Stimulated activated CD4-positive, alpha-beta T cell treated with anti-CD3 and anti-CD28 coated beads, Interleukin-15, amount 100 ng/mL, for 48 hours (primary cell): ENCODE measurements around the gene HNRNPA1L2.
"Not testable (repeated sequence)": the region's sequence is repeated elsewhere in the genome, so short reads cannot be mapped to it uniquely, and the experiment has no call there.

Experiments used
- DNase-seq, 2 donors: peaks; one replicate each; pipeline ENCODE4 v3.0.0-alpha.2; 2020; ENCODE audit warnings: low read depth in 2 of 2

The HNRNPA1L2 gene

GRCh38 chr13:52642131-52642530 is at the start of gene HNRNPA1L2:
TSS of gene HNRNPA1L2 (plus strand) at chr13:52642431. CDS start at chr13:52642493, 62 bp downstream.
- DNase-seq, result no peak

- not testable (repeated sequence) for DNase-seq
Observed at GRCh38 chr13:52593175-52593574, 49.1 kb upstream of the HNRNPA1L2 start.

GRCh38 chr13:52593812-52594211 is 48.4 kb upstream of the HNRNPA1L2 start:
- DNase-seq, result not testable (repeated sequence)

- DNase-seq, result not testable (repeated sequence)
Observed at GRCh38 chr13:52594295-52594694, 47.9 kb upstream of the HNRNPA1L2 start.

- no peak for DNase-seq
Observed at GRCh38 chr13:52597676-52598075, 44.6 kb upstream of the HNRNPA1L2 start.

GRCh38 chr13:52599037-52599847 is 43.0 kb upstream of the HNRNPA1L2 start:
- no peak for DNase-seq

- no peak for DNase-seq
Observed at GRCh38 chr13:52599848-52600603, 42.2 kb upstream of the HNRNPA1L2 start.

GRCh38 chr13:52600666-52601065 is 41.6 kb upstream of the HNRNPA1L2 start:
- DNase-seq, result no peak

GRCh38 chr13:52603316-52603715 is 38.9 kb upstream of the HNRNPA1L2 start:
- not testable (repeated sequence) for DNase-seq

GRCh38 chr13:52606126-52606525 is 36.1 kb upstream of the HNRNPA1L2 start:
- not testable (repeated sequence) for DNase-seq

- DNase-seq, result not testable (repeated sequence)
Observed at GRCh38 chr13:52606795-52607194, 35.4 kb upstream of the HNRNPA1L2 start.

- DNase-seq, result not testable (repeated sequence)
Observed at GRCh38 chr13:52608184-52608583, 34.0 kb upstream of the HNRNPA1L2 start.

GRCh38 chr13:52609013-52609606 is 33.1 kb upstream of the HNRNPA1L2 start:
- DNase-seq, result not testable (repeated sequence)

GRCh38 chr13:52610158-52610557 is 32.1 kb upstream of the HNRNPA1L2 start:
- not testable (repeated sequence) for DNase-seq

- no peak for DNase-seq
Observed at GRCh38 chr13:52615134-52615801, 27.0 kb upstream of the HNRNPA1L2 start.

- DNase-seq, result no peak
Observed at GRCh38 chr13:52615812-52616211, 26.4 kb upstream of the HNRNPA1L2 start.

GRCh38 chr13:52617070-52618060 is 24.9 kb upstream of the HNRNPA1L2 start:
- peak; percentile 78 to 83 for DNase-seq

- not testable (repeated sequence) for DNase-seq
Observed at GRCh38 chr13:52631083-52631690, 11.0 kb upstream of the HNRNPA1L2 start.

- no peak for DNase-seq
Observed at GRCh38 chr13:52638666-52639328, 3.4 kb upstream of the HNRNPA1L2 start.

GRCh38 chr13:52644108-52644507 is 1.9 kb downstream of the HNRNPA1L2 start:
- DNase-seq, result no peak
